ENCODE data around the gene MRTFA.

GRCh38 chr22:40620464-40621046 is 16.0 kb downstream of the MRTFA start:
- TF ChIP-seq ARNT (IDR thresholded peaks at IDR 0.05) (no peak), SP1 (IDR thresholded peaks at IDR 0.05) (no peak), FOXK2 (IDR thresholded peaks at IDR 0.05) (no peak)
